ENCODE results near the gene IL20RA.

IL20RA gene

DNA sequence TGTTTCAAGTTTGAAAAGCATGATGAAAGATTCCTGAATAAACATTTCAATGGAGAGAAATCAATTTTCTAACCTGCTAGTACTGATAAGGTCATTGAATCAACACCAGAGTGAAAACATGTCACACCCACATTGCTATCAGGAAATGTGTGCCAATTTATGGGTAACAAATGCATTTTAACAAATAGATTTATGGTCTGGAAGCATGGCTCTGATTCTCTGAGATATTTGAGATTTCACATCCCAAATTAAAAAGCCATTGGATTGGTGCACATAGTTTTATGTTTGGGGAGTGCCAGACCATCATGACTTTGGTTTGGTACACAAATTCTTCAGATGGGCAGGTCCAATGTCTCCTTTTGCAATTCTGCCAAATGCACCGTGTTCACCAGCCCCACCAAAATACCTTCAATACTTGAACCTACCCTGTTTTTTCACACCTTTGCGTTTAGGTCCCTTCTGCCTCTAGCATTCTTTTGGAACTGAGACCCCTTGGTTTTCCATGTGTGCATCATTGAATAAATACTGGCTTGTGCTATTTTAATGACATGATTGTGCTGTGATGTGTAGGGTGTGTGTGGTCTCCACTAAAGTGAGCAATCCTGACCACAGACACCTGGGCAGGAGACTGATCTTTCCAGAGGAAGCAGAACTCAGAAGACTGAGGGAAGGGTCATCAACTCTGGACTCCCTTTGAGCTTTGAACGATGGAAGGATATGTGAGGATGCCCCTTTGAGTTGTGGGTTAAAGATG is 20.4 kb downstream of the IL20RA start:
- Histone ChIP-seq H3K4me1 (ENCODE audit: control insufficient read depth, low read length) (no peaks in the 10 kb centered on the region), H3K36me3 (ENCODE audit: control insufficient read depth, low read length) (no peaks in the 10 kb centered on the region), H3K4me3 (ENCODE audit: low read length) (no peak overlapping the region), H3K9me3 (ENCODE audit: control insufficient read depth, insufficient read depth, low read length) (no peaks in the 10 kb centered on the region), H3K27ac (ENCODE audit: low read depth, low read length) (no peak overlapping the region), H4K20me1 (ENCODE audit: control insufficient read depth, insufficient read depth, low read depth, low read length) (no peaks in the 10 kb centered on the region), H3K27me3 (ENCODE audit: control insufficient read depth, low read length) (peaks cover 5% of the 10 kb centered on the region), H3K9me2 (replicated peaks; ENCODE audit: control insufficient read depth, low read length) (no peaks in the 10 kb centered on the region), H3K4me2 (ENCODE audit: low read length) (no peak overlapping the region), H3K79me2 (ENCODE audit: control insufficient read depth, low read length) (no peaks in the 10 kb centered on the region), H3F3A (ENCODE audit: control insufficient read depth, insufficient read depth) (no peaks in the 10 kb centered on the region)
- no peak for TF ChIP-seq EZH2phosphoT487 (IDR thresholded peaks at IDR 0.05; ENCODE audit: borderline replicate concordance, low read length)
- TF ChIP-seq, protein P1, sequence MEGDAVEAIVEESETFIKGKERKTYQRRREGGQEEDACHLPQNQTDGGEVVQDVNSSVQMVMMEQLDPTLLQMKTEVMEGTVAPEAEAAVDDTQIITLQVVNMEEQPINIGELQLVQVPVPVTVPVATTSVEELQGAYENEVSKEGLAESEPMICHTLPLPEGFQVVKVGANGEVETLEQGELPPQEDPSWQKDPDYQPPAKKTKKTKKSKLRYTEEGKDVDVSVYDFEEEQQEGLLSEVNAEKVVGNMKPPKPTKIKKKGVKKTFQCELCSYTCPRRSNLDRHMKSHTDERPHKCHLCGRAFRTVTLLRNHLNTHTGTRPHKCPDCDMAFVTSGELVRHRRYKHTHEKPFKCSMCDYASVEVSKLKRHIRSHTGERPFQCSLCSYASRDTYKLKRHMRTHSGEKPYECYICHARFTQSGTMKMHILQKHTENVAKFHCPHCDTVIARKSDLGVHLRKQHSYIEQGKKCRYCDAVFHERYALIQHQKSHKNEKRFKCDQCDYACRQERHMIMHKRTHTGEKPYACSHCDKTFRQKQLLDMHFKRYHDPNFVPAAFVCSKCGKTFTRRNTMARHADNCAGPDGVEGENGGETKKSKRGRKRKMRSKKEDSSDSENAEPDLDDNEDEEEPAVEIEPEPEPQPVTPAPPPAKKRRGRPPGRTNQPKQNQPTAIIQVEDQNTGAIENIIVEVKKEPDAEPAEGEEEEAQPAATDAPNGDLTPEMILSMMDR (IDR thresholded peaks at IDR 0.05; ENCODE audit: low read depth, low read length, poor library complexity, severe bottlenecking), result no peak

DNA sequence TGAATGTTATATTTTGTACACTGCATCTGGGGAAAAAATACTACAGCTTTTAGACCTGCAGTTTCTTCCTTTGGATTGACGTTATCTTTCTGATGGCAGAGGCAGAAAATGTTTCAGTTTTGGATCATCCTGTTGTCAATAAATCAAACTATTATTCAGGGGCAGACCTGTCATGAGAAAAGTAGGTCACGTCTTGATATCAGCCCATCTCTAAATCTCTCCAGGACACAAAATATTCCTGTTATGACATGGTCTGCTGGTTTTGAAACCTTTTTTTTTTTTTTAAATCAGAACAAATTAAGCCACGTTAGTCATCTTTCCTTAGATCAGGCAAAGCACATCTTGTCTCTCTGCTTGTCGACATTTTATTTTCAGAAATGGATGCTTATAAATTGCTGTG is 24.0 kb downstream of the IL20RA start:
- no peaks in the 10 kb centered on the region for H3K4me1 ChIP-seq (ENCODE audit: control insufficient read depth, low read length)
- H4K20me1 ChIP-seq (ENCODE audit: control insufficient read depth, insufficient read depth, low read depth, low read length), result no peaks in the 10 kb centered on the region
- H3F3A ChIP-seq (ENCODE audit: control insufficient read depth, insufficient read depth), result no peaks in the 10 kb centered on the region
- H3K79me2 ChIP-seq (ENCODE audit: control insufficient read depth, low read length), result no peaks in the 10 kb centered on the region
- TF ChIP-seq, protein P1 (IDR thresholded peaks at IDR 0.05; ENCODE audit: low read depth, low read length, poor library complexity, severe bottlenecking), result no peak
- TF ChIP-seq EZH2phosphoT487 (IDR thresholded peaks at IDR 0.05; ENCODE audit: borderline replicate concordance, low read length), result no peak
- no peak overlapping the region for H3K4me3 ChIP-seq (ENCODE audit: low read length)
- peaks cover 5% of the 10 kb centered on the region; the same call in 1 of the 2 replicates for H3K27me3 ChIP-seq (ENCODE audit: control insufficient read depth, low read length)
- H3K4me2 ChIP-seq (ENCODE audit: low read length), result no peak overlapping the region
- H3K9me3 ChIP-seq (ENCODE audit: control insufficient read depth, insufficient read depth, low read length), result no peaks in the 10 kb centered on the region
- no peak overlapping the region for H3K27ac ChIP-seq (ENCODE audit: low read depth, low read length)
- no peaks in the 10 kb centered on the region for H3K36me3 ChIP-seq (ENCODE audit: control insufficient read depth, low read length)
- H3K9me2 ChIP-seq (replicated peaks; ENCODE audit: control insufficient read depth, low read length), result no peaks in the 10 kb centered on the region

DNA sequence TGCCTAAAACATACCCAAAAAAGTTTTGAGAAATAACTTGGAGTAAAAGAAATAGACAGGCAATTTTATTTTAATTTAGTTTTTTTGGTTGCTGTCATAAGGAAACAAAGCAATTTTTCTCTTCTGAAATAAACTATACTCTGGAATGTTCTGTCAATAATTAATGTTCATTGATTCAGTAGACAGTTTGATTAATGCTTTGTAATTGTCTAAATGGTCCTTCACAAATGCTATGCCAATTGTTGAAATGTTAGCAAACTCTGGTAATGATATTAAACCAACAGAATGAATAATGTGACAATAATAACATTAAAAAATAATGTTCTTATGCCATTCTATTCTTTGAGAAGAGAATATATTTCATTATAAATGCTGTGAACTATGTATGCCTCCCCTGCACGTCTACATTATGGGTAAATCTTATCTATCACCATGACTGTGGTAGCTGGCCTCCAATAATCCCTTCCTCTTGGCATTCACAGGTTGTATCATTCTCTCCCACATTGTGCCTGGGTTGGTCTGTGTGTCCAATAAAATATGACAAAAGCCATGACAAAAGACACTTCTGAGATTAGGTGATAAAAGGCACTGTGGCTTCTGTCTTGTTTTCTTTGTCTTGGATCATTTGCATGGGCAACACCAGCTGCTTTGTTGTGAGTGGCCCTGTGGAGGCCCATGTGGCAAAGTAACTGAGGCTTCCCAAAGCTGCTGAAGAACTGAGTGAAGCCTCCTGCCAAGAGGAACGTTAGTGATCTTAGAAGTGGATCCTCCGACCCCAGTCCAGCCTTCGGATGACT is 25.1 kb downstream of the IL20RA start:
- no peak overlapping the region for H3K4me3 ChIP-seq (ENCODE audit: low read length)
- no peaks in the 10 kb centered on the region for H3K79me2 ChIP-seq (ENCODE audit: control insufficient read depth, low read length)
- H3K9me2 ChIP-seq (replicated peaks; ENCODE audit: control insufficient read depth, low read length), result no peaks in the 10 kb centered on the region
- H3F3A ChIP-seq (ENCODE audit: control insufficient read depth, insufficient read depth), result no peaks in the 10 kb centered on the region
- no peak overlapping the region for H3K27ac ChIP-seq (ENCODE audit: low read depth, low read length)
- TF ChIP-seq, protein P1 (IDR thresholded peaks at IDR 0.05; ENCODE audit: low read depth, low read length, poor library complexity, severe bottlenecking), result no peak
- TF ChIP-seq EZH2phosphoT487 (IDR thresholded peaks at IDR 0.05; ENCODE audit: borderline replicate concordance, low read length), result no peak
- H3K27me3 ChIP-seq (ENCODE audit: control insufficient read depth, low read length), result peaks cover 15% of the 10 kb centered on the region
- no peaks in the 10 kb centered on the region for H3K36me3 ChIP-seq (ENCODE audit: control insufficient read depth, low read length)
- no peak overlapping the region for H3K4me2 ChIP-seq (ENCODE audit: low read length)
- H3K4me1 ChIP-seq (ENCODE audit: control insufficient read depth, low read length), result no peaks in the 10 kb centered on the region
- H3K9me3 ChIP-seq (ENCODE audit: control insufficient read depth, insufficient read depth, low read length), result no peaks in the 10 kb centered on the region
- no peaks in the 10 kb centered on the region for H4K20me1 ChIP-seq (ENCODE audit: control insufficient read depth, insufficient read depth, low read depth, low read length)
